Ascending aorta (tissue), 2 donors: ENCODE data around the gene NPTX2. TPM values are rescaled to one million over a fixed set of nuclear protein-coding genes. Genes with fewer than 3 reads are reported as not detected.

ENCODE experiments used
- DNase-seq, 2 donors: peaks; one replicate each; pipeline ENCODE4 v3.0.0-alpha.2; 2019; ENCODE audit warnings: low spot score in 2 of 2
- H3K27ac ChIP-seq, 2 donors: fragments of 200-600 bp; sonication (generic); one replicate each; pipeline ENCODE4 v1.5.1; 2016 to 2017; ENCODE audit warnings: mild to moderate bottlenecking in 1 of 2
- H3K27me3 ChIP-seq: fragments of 200-600 bp; sonication (generic); one replicate; pipeline ENCODE4 v1.5.1; 2017
- H3K36me3 ChIP-seq, 2 donors: fragments of 200-600 bp; sonication (generic); one replicate each; pipeline ENCODE4 v1.5.1; 2016
- H3K4me1 ChIP-seq, 2 donors: fragments of 200-600 bp; sonication (generic); one replicate each; pipeline ENCODE4 v1.5.1; 2016 to 2017; ENCODE audit warnings: mild to moderate bottlenecking in 1 of 2
- H3K4me3 ChIP-seq, 2 donors: fragments of 200-600 bp; sonication (generic); one replicate each; pipeline ENCODE4 v1.5.1; 2016 to 2017; ENCODE audit warnings: mild to moderate bottlenecking in 1 of 2
- H3K9me3 ChIP-seq, 2 donors: fragments of 200-600 bp; sonication (generic); one replicate each; pipeline ENCODE4 v1.5.1; 2016
- CTCF ChIP-seq, 3 experiments: fragments of 200-600 bp in 2 of 3; fragments of 450-650 bp in 1 of 3; sonication (generic) in 2 of 3; IDR thresholded peaks; one replicate each; pipeline ENCODE4 v1.5.1; 2016 to 2019; ENCODE audit warnings: antibody characterized with exemption in 3 of 3, mild to moderate bottlenecking in 1 of 3, moderate library complexity in 1 of 3
- intact Hi-C: fragments of 100-400 bp; cut with DNase I; formaldehyde crosslinking; loops from one replicate; pipeline ENCODE4 v1.15.1; 2023
- total RNA-seq: library from RNA; depleted of rRNA; stranded (reverse); fragments of >200 nt; gene quantifications from one replicate; pipeline ENCODE4 v1.1.0, GENCODE V29; 2016

The NPTX2 gene
- total RNA-seq, 1 donor from 2014 or later = 44.2 TPM

- no peaks in the 10 kb centered on the region for H3K9me3 ChIP-seq
- intact Hi-C loops = no loop called here
- TF ChIP-seq CTCF (IDR thresholded peaks at IDR 0.05) = no peak
Observed at GRCh38 chr7:98664882-98665281, 47.8 kb downstream of the NPTX2 start.

GRCh38 chr7:98668255-98668654 is 51.2 kb downstream of the NPTX2 start:
- intact Hi-C loops = no loop called here
- Histone ChIP-seq H3K4me3 (no peak overlapping the region), H3K36me3 (no peaks in the 10 kb centered on the region), H3K27ac (no peak overlapping the region), H3K27me3 (no peaks in the 10 kb centered on the region), H3K4me1 (no peaks in the 10 kb centered on the region), H3K9me3 (no peaks in the 10 kb centered on the region)
- no peak for DNase-seq
- no peak for TF ChIP-seq CTCF (IDR thresholded peaks at IDR 0.05)

More at GRCh38 chr7:98664882-98665281, 47.8 kb downstream of the NPTX2 start:
- Histone ChIP-seq H3K4me3 (no peak overlapping the region), H3K36me3 (no peaks in the 10 kb centered on the region), H3K27me3 (no peaks in the 10 kb centered on the region), H3K4me1 (no peaks in the 10 kb centered on the region), H3K27ac (no peak overlapping the region)
- DNase-seq = no peak

GRCh38 chr7:98669329-98670000 is 52.4 kb downstream of the NPTX2 start:
- Histone ChIP-seq H3K9me3 (no peaks in the 10 kb centered on the region), H3K4me1 (no peaks in the 10 kb centered on the region), H3K36me3 (no peaks in the 10 kb centered on the region), H3K27me3 (no peaks in the 10 kb centered on the region), H3K27ac (no peak overlapping the region), H3K4me3 (no peak overlapping the region)
- no peak for DNase-seq
- intact Hi-C loops = no loop called here
- TF ChIP-seq CTCF (IDR thresholded peaks at IDR 0.05) = no peak

- TF ChIP-seq CTCF (IDR thresholded peaks at IDR 0.05) = no peak
- H3K27ac ChIP-seq = no peak overlapping the region
- no peaks in the 10 kb centered on the region for H3K27me3 ChIP-seq
- no peak overlapping the region for H3K4me3 ChIP-seq
- H3K9me3 ChIP-seq = no peaks in the 10 kb centered on the region
- intact Hi-C loops = no loop called here
- no peaks in the 10 kb centered on the region for H3K36me3 ChIP-seq
- no peaks in the 10 kb centered on the region for H3K4me1 ChIP-seq
- no peak for DNase-seq
Observed at GRCh38 chr7:98670186-98670585, 53.1 kb downstream of the NPTX2 start.

GRCh38 chr7:98671733-98672331 is 54.7 kb downstream of the NPTX2 start:
- no peak for TF ChIP-seq CTCF (IDR thresholded peaks at IDR 0.05)
- no peaks in the 10 kb centered on the region for H3K4me1 ChIP-seq
- no peak overlapping the region for H3K4me3 ChIP-seq
- H3K36me3 ChIP-seq = no peaks in the 10 kb centered on the region
- no peaks in the 10 kb centered on the region for H3K27me3 ChIP-seq
- no peaks in the 10 kb centered on the region for H3K9me3 ChIP-seq
- no peak for DNase-seq
- intact Hi-C loops = no loop called here
- H3K27ac ChIP-seq = no peak overlapping the region
